ENCODE measurements around the gene SFTPB. TPM values are rescaled to one million over a fixed set of nuclear protein-coding genes. Genes with fewer than 3 reads are reported as not detected.

SFTPB gene
- total and polyA plus RNA-seq, 2 experiments from 2014 or later: 3.3 to 27.6 TPM

GRCh38 chr2:85697716-85698115, 29.7 kb upstream of the SFTPB start:
- TF ChIP-seq CTCF (IDR thresholded peaks at IDR 0.05; ENCODE audit: poor library complexity) (no peak), EZH2phosphoT487 (IDR thresholded peaks at IDR 0.05; ENCODE audit: low read depth, severe bottlenecking, unreplicated experiment) (no peak), EZH2 (IDR thresholded peaks at IDR 0.05; ENCODE audit: borderline replicate concordance) (no peak)
- H3K4me1 ChIP-seq (ENCODE audit: insufficient read depth): no peaks in the 10 kb centered on the region
- H4K20me1 ChIP-seq (ENCODE audit: insufficient read depth, poor library complexity, severe bottlenecking): no peaks in the 10 kb centered on the region
- H3K36me3 ChIP-seq (replicated peaks; ENCODE audit: insufficient read depth, low read depth): no peaks in the 10 kb centered on the region
- H3K9me3 ChIP-seq (ENCODE audit: low read depth): no peaks in the 10 kb centered on the region
- WGBS (ENCODE audit: low lambda C conversion rate, missing lambda C conversion rate): 52% methylated on average over 2 of the region's 2 CpGs
- no peak overlapping the region for H3K4me3 ChIP-seq
- DNase-seq (ENCODE audit: low spot score): no peak
- H3K79me2 ChIP-seq: no peaks in the 10 kb centered on the region
- no peaks in the 10 kb centered on the region for H3K27me3 ChIP-seq
- no peak overlapping the region for H2AFZ ChIP-seq
- H3K9me2 ChIP-seq (replicated peaks; ENCODE audit: insufficient read depth): no peaks in the 10 kb centered on the region
- no peak overlapping the region for H3K4me2 ChIP-seq
- no peak overlapping the region for H3K27ac ChIP-seq

GRCh38 chr2:85697096-85697495, 29.1 kb upstream of the SFTPB start:
- no peak for TF ChIP-seq EZH2 (IDR thresholded peaks at IDR 0.05; ENCODE audit: borderline replicate concordance)
- WGBS (ENCODE audit: low lambda C conversion rate, missing lambda C conversion rate): 98% methylated on average over 3 of the region's 3 CpGs

GRCh38 chr2:85695691-85696668, 28.0 kb upstream of the SFTPB start:
- H3K4me3 ChIP-seq: no peak overlapping the region
- no peak overlapping the region for H2AFZ ChIP-seq
- no peaks in the 10 kb centered on the region for H3K4me1 ChIP-seq (ENCODE audit: insufficient read depth)
- no peak for DNase-seq (ENCODE audit: low spot score)
- H4K20me1 ChIP-seq (ENCODE audit: insufficient read depth, poor library complexity, severe bottlenecking): no peaks in the 10 kb centered on the region
- H3K36me3 ChIP-seq (replicated peaks; ENCODE audit: insufficient read depth, low read depth): no peaks in the 10 kb centered on the region
- H3K27me3 ChIP-seq: no peaks in the 10 kb centered on the region
- H3K4me2 ChIP-seq: no peak overlapping the region
- WGBS (ENCODE audit: low lambda C conversion rate, missing lambda C conversion rate): 81% methylated on average over 12 of the region's 12 CpGs
- no peak overlapping the region for H3K27ac ChIP-seq
- H3K79me2 ChIP-seq: no peaks in the 10 kb centered on the region
- TF ChIP-seq EZH2phosphoT487 (IDR thresholded peaks at IDR 0.05; ENCODE audit: low read depth, severe bottlenecking, unreplicated experiment) (no peak), CTCF (IDR thresholded peaks at IDR 0.05; ENCODE audit: poor library complexity) (no peak), EZH2 (IDR thresholded peaks at IDR 0.05; ENCODE audit: borderline replicate concordance) (no peak)
- no peaks in the 10 kb centered on the region for H3K9me2 ChIP-seq (replicated peaks; ENCODE audit: insufficient read depth)
- no peaks in the 10 kb centered on the region for H3K9me3 ChIP-seq (ENCODE audit: low read depth)

More at GRCh38 chr2:85697096-85697495, 29.1 kb upstream of the SFTPB start:
- no peak for DNase-seq (ENCODE audit: low spot score)
- no peaks in the 10 kb centered on the region for H3K9me2 ChIP-seq (replicated peaks; ENCODE audit: insufficient read depth)
- no peak overlapping the region for H3K4me2 ChIP-seq
- H3K4me1 ChIP-seq (ENCODE audit: insufficient read depth): no peaks in the 10 kb centered on the region
- no peak overlapping the region for H3K27ac ChIP-seq
- no peaks in the 10 kb centered on the region for H3K36me3 ChIP-seq (replicated peaks; ENCODE audit: insufficient read depth, low read depth)
- H4K20me1 ChIP-seq (ENCODE audit: insufficient read depth, poor library complexity, severe bottlenecking): no peaks in the 10 kb centered on the region
- no peak overlapping the region for H2AFZ ChIP-seq
- H3K9me3 ChIP-seq (ENCODE audit: low read depth): no peaks in the 10 kb centered on the region
- H3K4me3 ChIP-seq: no peak overlapping the region
- no peaks in the 10 kb centered on the region for H3K27me3 ChIP-seq
- no peaks in the 10 kb centered on the region for H3K79me2 ChIP-seq

- Histone ChIP-seq H3K27me3 (no peaks in the 10 kb centered on the region), H3K9me2 (replicated peaks; ENCODE audit: insufficient read depth) (no peaks in the 10 kb centered on the region), H3K79me2 (no peaks in the 10 kb centered on the region), H3K27ac (no peak overlapping the region), H3K4me2 (no peak overlapping the region), H3K4me3 (no peak overlapping the region), H3K9me3 (ENCODE audit: low read depth) (no peaks in the 10 kb centered on the region), H3K4me1 (ENCODE audit: insufficient read depth) (no peaks in the 10 kb centered on the region), H4K20me1 (ENCODE audit: insufficient read depth, poor library complexity, severe bottlenecking) (no peaks in the 10 kb centered on the region), H3K36me3 (replicated peaks; ENCODE audit: insufficient read depth, low read depth) (no peaks in the 10 kb centered on the region), H2AFZ (no peak overlapping the region)
- TF ChIP-seq CTCF (IDR thresholded peaks at IDR 0.05; ENCODE audit: poor library complexity) (no peak), EZH2 (IDR thresholded peaks at IDR 0.05; ENCODE audit: borderline replicate concordance) (no peak), EZH2phosphoT487 (IDR thresholded peaks at IDR 0.05; ENCODE audit: low read depth, severe bottlenecking, unreplicated experiment) (no peak)
- WGBS (ENCODE audit: low lambda C conversion rate, missing lambda C conversion rate): 85% methylated on average over 11 of the region's 11 CpGs
- DNase-seq (ENCODE audit: low spot score): no peak
These were observed 27.1 kb upstream of the SFTPB start for GRCh38 chr2:85695121-85695520.
